ENCODE data around the gene FAT2.
"Not testable (repeated sequence)": the region's sequence is repeated elsewhere in the genome, so short reads cannot be mapped to it uniquely, and the experiment has no call there.

The FAT2 gene

DNA sequence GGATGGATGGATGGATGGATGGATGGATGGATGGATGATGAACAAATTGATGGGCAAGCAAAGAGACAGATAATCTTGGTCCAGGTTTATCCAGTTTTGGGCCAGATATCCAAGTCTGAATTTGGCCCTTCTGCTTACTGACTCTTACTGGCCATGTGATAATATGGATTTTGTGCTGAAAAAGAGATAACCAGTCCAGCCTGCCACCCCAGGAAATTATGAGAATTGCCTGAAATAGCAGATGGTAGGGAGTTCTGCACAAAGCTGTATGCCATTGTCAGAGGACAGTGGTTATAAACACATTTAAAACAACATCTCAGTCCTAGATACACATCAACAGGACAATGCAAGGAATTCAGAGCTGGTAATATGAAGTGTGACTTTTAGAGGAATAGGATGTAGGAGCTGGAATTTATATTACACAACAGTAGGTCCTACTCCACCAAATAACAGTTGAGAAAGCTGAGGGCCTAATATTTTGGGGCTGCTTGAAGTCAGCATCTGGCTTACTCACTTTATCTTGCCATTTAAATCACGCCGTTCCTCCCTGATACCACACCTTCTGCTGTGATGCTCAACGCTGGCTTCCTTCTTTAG lies 9.0 kb upstream of the FAT2 start:
- no peak overlapping the region for H3K27ac Mint-ChIP-seq
- no peaks in the 10 kb centered on the region for H3K36me3 Mint-ChIP-seq (ENCODE audit: low read depth)
- H3K4me3 Mint-ChIP-seq = no peak overlapping the region
- no peak for DNase-seq (ENCODE audit: low spot score)
- no peaks in the 10 kb centered on the region for H3K4me1 Mint-ChIP-seq (ENCODE audit: low read depth)
- H3K9me3 Mint-ChIP-seq = no peaks in the 10 kb centered on the region
- peaks cover 10% of the 10 kb centered on the region for H3K27me3 Mint-ChIP-seq (ENCODE audit: low read depth)

DNA sequence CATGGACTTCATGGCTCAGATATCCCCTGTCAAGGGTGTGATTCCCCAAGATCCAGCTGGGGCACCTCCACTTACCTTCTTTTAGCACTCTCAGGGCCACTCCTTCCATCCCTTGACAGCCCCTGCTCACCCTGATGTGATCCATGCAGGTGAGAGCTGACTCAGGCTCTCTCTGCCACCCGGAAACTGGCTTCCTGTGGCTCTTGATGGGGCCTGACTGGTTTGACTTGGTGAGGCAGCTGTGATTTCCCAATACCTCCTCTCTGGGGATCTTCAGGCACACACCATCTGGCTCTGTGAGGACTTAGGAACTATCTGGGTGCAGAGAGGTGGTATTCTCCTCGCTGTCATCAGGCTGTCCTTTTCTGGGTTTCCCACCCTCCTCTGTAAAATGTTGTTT lies 7.9 kb upstream of the FAT2 start:
- no peak overlapping the region for H3K27ac Mint-ChIP-seq
- H3K9me3 Mint-ChIP-seq = no peaks in the 10 kb centered on the region
- H3K4me3 Mint-ChIP-seq = no peak overlapping the region
- H3K36me3 Mint-ChIP-seq (ENCODE audit: low read depth) = no peaks in the 10 kb centered on the region
- H3K4me1 Mint-ChIP-seq (ENCODE audit: low read depth) = no peaks in the 10 kb centered on the region
- peaks cover 2% of the 10 kb centered on the region for H3K27me3 Mint-ChIP-seq (ENCODE audit: low read depth)
- no peak for DNase-seq (ENCODE audit: low spot score)

DNA sequence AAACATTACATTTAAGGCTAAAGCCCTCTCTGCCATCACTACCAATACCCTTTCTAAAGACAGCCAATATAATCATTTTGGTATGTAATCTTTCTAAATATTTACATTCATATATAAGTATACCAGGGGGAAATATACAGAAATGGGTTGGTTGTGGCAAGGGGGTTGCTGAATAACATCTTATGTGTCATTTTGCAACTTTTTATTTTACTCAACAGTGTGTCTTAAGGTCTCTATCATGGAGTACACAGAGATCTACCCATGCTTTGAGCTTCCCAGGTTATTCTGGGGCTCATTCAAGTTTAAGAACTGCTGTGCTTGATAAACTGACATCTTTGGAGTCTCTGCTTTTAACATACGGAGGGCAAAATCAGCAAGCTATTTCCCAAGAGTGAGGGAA lies 7.4 kb upstream of the FAT2 start:
- H3K36me3 Mint-ChIP-seq (ENCODE audit: low read depth) = no peaks in the 10 kb centered on the region
- DNase-seq (ENCODE audit: low spot score) = no peak
- H3K4me3 Mint-ChIP-seq = no peak overlapping the region
- no peaks in the 10 kb centered on the region for H3K4me1 Mint-ChIP-seq (ENCODE audit: low read depth)
- H3K27ac Mint-ChIP-seq = no peak overlapping the region
- H3K9me3 Mint-ChIP-seq = no peaks in the 10 kb centered on the region
- no peaks in the 10 kb centered on the region for H3K27me3 Mint-ChIP-seq (ENCODE audit: low read depth)

GRCh38 chr5:151597749-151598148 lies 6.6 kb upstream of the FAT2 start:
- Mint-ChIP-seq H3K9me3 (no peaks in the 10 kb centered on the region), H3K36me3 (ENCODE audit: low read depth) (no peaks in the 10 kb centered on the region), H3K4me3 (no peak overlapping the region), H3K27me3 (ENCODE audit: low read depth) (no peaks in the 10 kb centered on the region), H3K27ac (no peak overlapping the region), H3K4me1 (ENCODE audit: low read depth) (no peaks in the 10 kb centered on the region)
- DNase-seq (ENCODE audit: low spot score) = no peak

DNA sequence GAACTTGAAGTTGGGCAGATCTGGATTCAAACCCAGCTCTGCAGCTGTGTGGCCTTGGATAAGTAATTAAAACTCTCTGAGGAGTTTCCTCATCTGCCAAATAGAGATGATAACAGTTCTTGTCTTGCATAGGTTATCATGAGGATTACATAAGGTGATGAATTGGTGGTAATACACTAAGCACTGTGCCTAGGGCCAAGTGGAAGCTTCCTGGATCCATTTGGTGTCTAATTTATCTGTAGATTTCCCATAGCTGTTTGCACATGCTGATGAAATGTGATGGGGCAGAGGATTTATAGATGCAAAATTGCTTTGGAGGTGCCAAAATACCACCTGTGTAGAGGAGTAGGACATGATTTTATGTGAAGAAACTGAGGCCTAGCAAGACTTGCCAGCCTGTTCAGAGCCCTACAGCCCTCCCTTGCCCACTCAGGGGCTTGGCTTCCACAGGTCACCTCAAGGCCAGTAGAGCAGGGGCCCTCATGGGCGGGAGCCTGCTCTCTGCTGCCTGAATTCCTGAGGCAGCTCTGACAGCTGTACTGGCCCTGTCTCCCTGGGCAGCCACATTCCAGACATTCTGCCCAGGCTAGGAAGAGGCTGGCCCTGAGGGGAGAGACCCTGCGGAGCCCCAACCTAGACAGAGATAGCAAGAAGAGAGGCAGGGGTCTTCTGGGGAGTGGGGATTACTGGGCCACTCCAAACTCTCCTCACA lies 5.9 kb upstream of the FAT2 start:
- no peak overlapping the region for H3K4me3 Mint-ChIP-seq
- H3K27ac Mint-ChIP-seq = no peak overlapping the region
- H3K9me3 Mint-ChIP-seq = no peaks in the 10 kb centered on the region
- no peaks in the 10 kb centered on the region for H3K36me3 Mint-ChIP-seq (ENCODE audit: low read depth)
- no peak for DNase-seq (ENCODE audit: low spot score)
- no peaks in the 10 kb centered on the region for H3K4me1 Mint-ChIP-seq (ENCODE audit: low read depth)
- H3K27me3 Mint-ChIP-seq (ENCODE audit: low read depth) = no peaks in the 10 kb centered on the region

DNA sequence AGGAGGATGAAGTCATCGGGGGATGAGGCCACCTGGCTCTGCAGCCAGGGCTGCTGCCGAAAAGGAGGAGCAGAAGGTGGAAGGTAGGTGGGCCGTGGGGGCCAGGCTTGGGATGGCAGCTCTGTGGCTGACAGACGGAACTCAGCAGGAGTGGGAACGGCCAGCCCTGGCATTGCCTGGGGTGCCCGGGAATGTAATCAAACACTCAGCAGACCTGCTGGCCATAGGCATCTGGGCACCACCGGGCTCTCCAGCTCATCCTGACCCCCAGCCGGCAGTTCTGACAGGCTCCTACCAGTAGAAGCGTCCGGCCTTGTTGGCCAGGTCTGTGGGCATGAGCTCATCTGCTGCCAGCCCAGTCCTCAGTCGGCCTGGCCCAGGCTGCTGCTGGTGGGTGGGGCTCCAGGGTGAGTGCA lies 4.3 kb upstream of the FAT2 start:
- no peak overlapping the region for H3K4me3 Mint-ChIP-seq
- H3K9me3 Mint-ChIP-seq = no peaks in the 10 kb centered on the region
- no peaks in the 10 kb centered on the region for H3K36me3 Mint-ChIP-seq (ENCODE audit: low read depth)
- DNase-seq (ENCODE audit: low spot score) = no peak
- no peaks in the 10 kb centered on the region for H3K27me3 Mint-ChIP-seq (ENCODE audit: low read depth)
- no peak overlapping the region for H3K27ac Mint-ChIP-seq
- H3K4me1 Mint-ChIP-seq (ENCODE audit: low read depth) = no peaks in the 10 kb centered on the region

DNA sequence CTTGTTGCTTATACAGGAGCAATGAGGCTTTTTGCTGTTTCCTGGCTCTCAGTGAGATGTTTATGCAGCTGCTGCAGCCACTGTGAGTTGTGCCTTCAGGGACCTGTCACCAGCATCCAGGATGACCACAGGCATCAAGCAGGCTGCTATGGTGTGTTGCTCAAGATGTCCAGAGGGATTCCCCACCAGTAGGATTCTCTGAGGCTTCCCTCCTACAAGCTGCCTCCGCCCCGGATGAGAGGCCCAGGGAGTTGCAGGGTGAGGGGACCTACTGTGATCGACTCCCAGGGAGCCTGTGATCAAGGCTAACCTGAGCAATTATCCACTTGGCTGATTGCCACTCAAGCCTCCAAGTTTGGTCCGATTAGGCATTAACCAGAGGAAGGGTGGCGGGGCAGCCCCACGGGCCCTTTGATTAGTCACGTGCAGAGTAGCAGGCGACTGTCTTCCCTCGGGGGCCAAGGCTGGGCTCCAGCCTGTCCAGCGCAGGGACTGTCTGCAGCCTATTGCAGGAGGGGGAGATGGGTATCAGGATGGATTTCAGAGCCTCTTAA lies 1.8 kb upstream of the FAT2 start:
- H3K9me3 Mint-ChIP-seq = no peaks in the 10 kb centered on the region
- H3K27ac Mint-ChIP-seq = no peak overlapping the region
- H3K4me3 Mint-ChIP-seq = no peak overlapping the region
- H3K36me3 Mint-ChIP-seq (ENCODE audit: low read depth) = no peaks in the 10 kb centered on the region
- no peaks in the 10 kb centered on the region for H3K27me3 Mint-ChIP-seq (ENCODE audit: low read depth)
- H3K4me1 Mint-ChIP-seq (ENCODE audit: low read depth) = no peaks in the 10 kb centered on the region
- DNase-seq (ENCODE audit: low spot score) = no peak

DNA sequence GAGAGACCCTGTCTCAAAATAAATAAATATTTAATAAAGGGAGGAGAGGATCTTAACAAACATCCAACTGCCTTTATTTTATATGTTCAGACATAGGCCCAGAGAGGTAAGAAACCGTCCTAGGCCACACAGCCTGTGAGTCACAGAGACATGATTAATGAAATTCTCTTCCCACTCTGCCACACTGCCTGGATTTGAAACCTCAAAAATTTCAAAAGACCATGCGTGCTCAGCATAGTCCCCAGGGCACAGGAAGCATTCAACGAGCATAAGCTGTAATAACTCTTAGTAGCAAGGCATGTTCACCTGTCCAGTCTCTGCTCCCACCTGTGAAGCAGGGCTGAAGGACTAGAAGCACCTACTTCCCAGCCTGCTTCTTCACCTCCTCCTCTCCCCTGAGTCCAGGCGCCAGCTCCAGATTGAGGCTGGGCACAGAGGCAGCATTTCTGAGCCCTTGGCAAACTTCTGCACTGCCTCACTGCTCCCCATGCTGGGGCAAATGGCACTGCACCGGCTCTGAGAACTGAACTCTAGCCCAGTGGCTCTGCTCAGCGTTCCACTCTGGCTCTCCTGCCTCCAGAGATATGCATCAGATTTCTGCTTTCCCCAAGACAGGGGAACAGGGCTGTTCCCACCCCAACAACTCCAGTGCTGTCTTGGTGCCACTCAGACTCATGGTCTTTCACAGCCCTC lies 1.1 kb downstream of the FAT2 start:
- no peak for DNase-seq (ENCODE audit: low spot score)
- no peaks in the 10 kb centered on the region for H3K4me1 Mint-ChIP-seq (ENCODE audit: low read depth)
- H3K9me3 Mint-ChIP-seq = no peaks in the 10 kb centered on the region
- no peaks in the 10 kb centered on the region for H3K27me3 Mint-ChIP-seq (ENCODE audit: low read depth)
- H3K4me3 Mint-ChIP-seq = no peak overlapping the region
- H3K27ac Mint-ChIP-seq = no peak overlapping the region
- H3K36me3 Mint-ChIP-seq (ENCODE audit: low read depth) = no peaks in the 10 kb centered on the region

DNA sequence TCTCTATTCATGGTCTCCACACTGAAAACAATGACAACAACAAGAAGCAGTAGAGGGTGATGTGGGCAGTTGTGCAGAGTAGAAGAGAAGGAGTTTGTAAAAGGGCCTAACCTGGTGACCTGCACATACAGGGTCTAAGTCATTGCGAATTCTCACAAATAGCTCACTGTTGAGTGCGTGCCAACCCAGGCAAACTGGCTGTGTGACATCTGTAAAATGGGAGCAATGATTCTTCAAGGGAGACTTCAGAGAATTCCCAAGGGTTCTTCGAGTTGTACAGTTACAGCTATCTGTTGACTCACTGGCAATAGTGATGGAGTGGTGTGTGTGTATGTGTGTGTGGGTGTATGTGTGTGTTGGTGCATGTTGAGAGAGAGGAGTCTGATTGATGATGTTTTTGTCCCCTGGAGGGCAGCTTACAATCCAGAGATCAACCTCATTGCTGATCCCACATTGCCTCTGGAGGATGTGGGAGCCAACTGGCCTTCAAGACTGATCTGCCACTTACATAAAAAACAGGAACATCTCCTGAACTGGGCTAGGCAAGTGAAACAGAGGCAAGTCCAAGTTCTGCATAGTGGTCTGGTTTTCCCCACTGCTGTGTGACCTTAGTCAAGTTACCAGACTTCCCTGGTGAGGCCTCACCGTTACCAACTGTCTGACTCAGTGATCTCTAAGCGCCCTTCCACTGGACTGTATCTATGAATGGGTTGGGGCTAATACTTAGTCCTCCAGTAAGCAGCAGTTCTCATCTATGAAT lies 3.2 kb downstream of the FAT2 start:
- H3K27me3 Mint-ChIP-seq (ENCODE audit: low read depth) = no peaks in the 10 kb centered on the region
- H3K4me3 Mint-ChIP-seq = no peak overlapping the region
- no peak overlapping the region for H3K27ac Mint-ChIP-seq
- H3K9me3 Mint-ChIP-seq = no peaks in the 10 kb centered on the region
- H3K4me1 Mint-ChIP-seq (ENCODE audit: low read depth) = no peaks in the 10 kb centered on the region
- DNase-seq (ENCODE audit: low spot score) = no peak
- no peaks in the 10 kb centered on the region for H3K36me3 Mint-ChIP-seq (ENCODE audit: low read depth)

DNA sequence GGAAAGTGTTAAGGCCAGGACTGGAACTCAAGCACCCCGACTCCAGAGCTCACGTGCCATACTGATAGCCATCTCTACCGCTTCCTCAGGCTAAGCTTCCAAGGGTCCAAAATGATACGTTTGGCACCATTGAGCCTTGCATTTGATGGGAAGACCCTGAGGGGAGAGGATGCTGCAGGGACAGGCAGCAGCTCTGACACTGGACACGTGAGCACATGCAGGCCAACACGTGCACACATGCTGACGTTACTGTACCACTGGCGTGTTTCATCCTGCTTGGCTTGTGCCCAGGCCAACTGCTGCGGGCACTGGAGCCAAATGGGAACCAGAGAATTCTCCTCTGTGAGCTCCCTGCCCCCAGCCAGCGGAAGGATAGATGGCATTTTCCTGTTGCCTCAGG lies 5.2 kb downstream of the FAT2 start:
- DNase-seq (ENCODE audit: low spot score) = no peak
- H3K4me1 Mint-ChIP-seq (ENCODE audit: low read depth) = no peaks in the 10 kb centered on the region
- no peaks in the 10 kb centered on the region for H3K9me3 Mint-ChIP-seq
- no peaks in the 10 kb centered on the region for H3K36me3 Mint-ChIP-seq (ENCODE audit: low read depth)
- peaks cover 4% of the 10 kb centered on the region for H3K27me3 Mint-ChIP-seq (ENCODE audit: low read depth)
- H3K4me3 Mint-ChIP-seq = no peak overlapping the region
- no peak overlapping the region for H3K27ac Mint-ChIP-seq

GRCh38 chr5:151585344-151585743 lies 5.8 kb downstream of the FAT2 start:
- H3K4me3 Mint-ChIP-seq; H3K27ac Mint-ChIP-seq; H3K9me3 Mint-ChIP-seq; H3K36me3 Mint-ChIP-seq (ENCODE audit: low read depth); H3K4me1 Mint-ChIP-seq (ENCODE audit: low read depth); DNase-seq (ENCODE audit: low spot score); H3K27me3 Mint-ChIP-seq (ENCODE audit: low read depth): not testable (repeated sequence)

- no peaks in the 10 kb centered on the region for H3K9me3 Mint-ChIP-seq
- H3K4me3 Mint-ChIP-seq = no peak overlapping the region
- no peak for DNase-seq (ENCODE audit: low spot score)
- no peak overlapping the region for H3K27ac Mint-ChIP-seq
- H3K36me3 Mint-ChIP-seq (ENCODE audit: low read depth) = no peaks in the 10 kb centered on the region
- peaks cover 4% of the 10 kb centered on the region for H3K27me3 Mint-ChIP-seq (ENCODE audit: low read depth)
- no peaks in the 10 kb centered on the region for H3K4me1 Mint-ChIP-seq (ENCODE audit: low read depth)
These were observed 6.8 kb downstream of the FAT2 start for GRCh38 chr5:151584057-151584937.

- no peaks in the 10 kb centered on the region for H3K4me1 Mint-ChIP-seq (ENCODE audit: low read depth)
- DNase-seq (ENCODE audit: low spot score) = no peak
- peaks cover 4% of the 10 kb centered on the region for H3K27me3 Mint-ChIP-seq (ENCODE audit: low read depth)
These were observed 9.1 kb downstream of the FAT2 start for GRCh38 chr5:151581812-151582583.

More at GRCh38 chr5:151581812-151582583, 9.1 kb downstream of the FAT2 start:
- H3K36me3 Mint-ChIP-seq (ENCODE audit: low read depth) = no peaks in the 10 kb centered on the region
- H3K4me3 Mint-ChIP-seq = no peak overlapping the region
- H3K27ac Mint-ChIP-seq = no peak overlapping the region
- no peaks in the 10 kb centered on the region for H3K9me3 Mint-ChIP-seq

Data from T-helper 2 cell treated with Interferon-gamma antibody and Interleukin-4, amounts not matched to agents 5 μg/mL and 100 μg/mL, for 36 hours (primary cell).